GM12892 (cell line): ENCODE results near the gene ZNF232.

ENCODE experiments used
- POLR2A ChIP-seq: IDR thresholded peaks from 2 replicates; pipeline ENCODE4 v1.6.1; 2011; ENCODE audit warnings: low read depth, low read length, control low read depth
- POLR2AphosphoS5 ChIP-seq: IDR thresholded peaks from 2 replicates; pipeline ENCODE4 v1.6.1; 2011; ENCODE audit warnings: low read depth, low read length, control low read depth
- TAF1 ChIP-seq: IDR thresholded peaks from 2 replicates; pipeline ENCODE4 v1.6.1; 2011; ENCODE audit warnings: low read depth, mild to moderate bottlenecking, control low read depth, low read length, borderline replicate concordance

GRCh38 chr17:5077781-5078105, 33.9 kb downstream of the ZNF232 start:
- TF ChIP-seq POLR2A (no peak), TAF1 (no peak), POLR2AphosphoS5 (no peak)
